Measurements from ENCODE around the gene KCNQ5.

DNA sequence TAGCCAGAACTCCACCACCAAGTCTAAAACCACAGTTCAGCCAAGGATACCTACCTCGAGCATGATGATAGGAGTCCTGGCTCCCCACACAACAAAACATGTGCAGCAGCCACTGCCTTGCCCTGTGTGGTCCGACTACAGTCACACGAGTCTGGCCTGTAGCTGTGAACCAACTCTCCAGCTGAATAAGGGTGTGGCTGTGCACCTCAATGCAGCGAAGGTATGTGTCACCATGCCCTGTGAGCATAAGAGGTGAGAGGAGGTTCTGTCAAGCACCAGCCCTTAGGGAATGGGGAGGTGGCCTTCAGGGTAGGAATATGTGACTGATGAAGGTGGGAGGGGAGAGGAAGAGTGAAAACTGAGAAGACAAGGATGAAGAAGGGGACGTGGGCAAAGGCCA is 620.1 kb downstream of the KCNQ5 start:
- TF ChIP-seq MAX (IDR thresholded peaks at IDR 0.05) (no peak), EP300 (IDR thresholded peaks at IDR 0.05; ENCODE audit: borderline replicate concordance in 1 of 2, low read depth in 2 of 2, low read length in 2 of 2) (no peak), SIN3A (conservative IDR thresholded peaks at IDR 0.05 in 1 of 2, IDR thresholded peaks at IDR 0.05 in 1 of 2; ENCODE audit: low read depth in 1 of 2, low read length in 2 of 2) (no peak), RAD21 (IDR thresholded peaks at IDR 0.05 in 1 of 2, conservative IDR thresholded peaks at IDR 0.05 in 1 of 2; ENCODE audit: low read depth in 2 of 2, low read length in 2 of 2) (no peak), POU5F1 (IDR thresholded peaks at IDR 0.05; ENCODE audit: low read depth, low read length) (no peak), EZH2 (IDR thresholded peaks at IDR 0.05; ENCODE audit: low read depth, low read length, severe bottlenecking) (no peak), POLR2A (IDR thresholded peaks at IDR 0.05; ENCODE audit: control extremely low read depth in 1 of 2, low read depth in 2 of 2, low read length in 2 of 2) (no peak), CHD2 (IDR thresholded peaks at IDR 0.05; ENCODE audit: low read length) (no peak), TAF1 (IDR thresholded peaks at IDR 0.05; ENCODE audit: low read depth, low read length) (no peak)
- TF ChIP-seq, protein P1, sequence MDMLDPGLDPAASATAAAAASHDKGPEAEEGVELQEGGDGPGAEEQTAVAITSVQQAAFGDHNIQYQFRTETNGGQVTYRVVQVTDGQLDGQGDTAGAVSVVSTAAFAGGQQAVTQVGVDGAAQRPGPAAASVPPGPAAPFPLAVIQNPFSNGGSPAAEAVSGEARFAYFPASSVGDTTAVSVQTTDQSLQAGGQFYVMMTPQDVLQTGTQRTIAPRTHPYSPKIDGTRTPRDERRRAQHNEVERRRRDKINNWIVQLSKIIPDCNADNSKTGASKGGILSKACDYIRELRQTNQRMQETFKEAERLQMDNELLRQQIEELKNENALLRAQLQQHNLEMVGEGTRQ (IDR thresholded peaks at IDR 0.05; ENCODE audit: low read length): no peak
- TF ChIP-seq, protein P2, sequence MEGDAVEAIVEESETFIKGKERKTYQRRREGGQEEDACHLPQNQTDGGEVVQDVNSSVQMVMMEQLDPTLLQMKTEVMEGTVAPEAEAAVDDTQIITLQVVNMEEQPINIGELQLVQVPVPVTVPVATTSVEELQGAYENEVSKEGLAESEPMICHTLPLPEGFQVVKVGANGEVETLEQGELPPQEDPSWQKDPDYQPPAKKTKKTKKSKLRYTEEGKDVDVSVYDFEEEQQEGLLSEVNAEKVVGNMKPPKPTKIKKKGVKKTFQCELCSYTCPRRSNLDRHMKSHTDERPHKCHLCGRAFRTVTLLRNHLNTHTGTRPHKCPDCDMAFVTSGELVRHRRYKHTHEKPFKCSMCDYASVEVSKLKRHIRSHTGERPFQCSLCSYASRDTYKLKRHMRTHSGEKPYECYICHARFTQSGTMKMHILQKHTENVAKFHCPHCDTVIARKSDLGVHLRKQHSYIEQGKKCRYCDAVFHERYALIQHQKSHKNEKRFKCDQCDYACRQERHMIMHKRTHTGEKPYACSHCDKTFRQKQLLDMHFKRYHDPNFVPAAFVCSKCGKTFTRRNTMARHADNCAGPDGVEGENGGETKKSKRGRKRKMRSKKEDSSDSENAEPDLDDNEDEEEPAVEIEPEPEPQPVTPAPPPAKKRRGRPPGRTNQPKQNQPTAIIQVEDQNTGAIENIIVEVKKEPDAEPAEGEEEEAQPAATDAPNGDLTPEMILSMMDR (IDR thresholded peaks at IDR 0.05; ENCODE audit: control extremely low read depth in 1 of 3, insufficient read depth in 1 of 3, low read depth in 1 of 3, low read length in 3 of 3): no peak

Measured in H1 (cell line).